Myocyte (in vitro differentiated cells): ENCODE results near the gene HSPA12B. TPM values are rescaled to one million over a fixed set of nuclear protein-coding genes. Genes with fewer than 3 reads are reported as not detected.

ENCODE experiments used
- total RNA-seq: library from RNA; depleted of rRNA; stranded (reverse); fragments of >200 nt; gene quantifications from 2 replicates; pipeline ENCODE4 v1.2.3, GENCODE V29; 2014

HSPA12B gene
- total RNA-seq, 1 donor from 2014 or later, result not detected

Other genes starting within 250 kb of the HSPA12B start
- gene GFRA4, start 69.3 kb upstream of the HSPA12B start, total RNA-seq, result not detected in 2 replicates
- 0.62 and 0.72 TPM in 2 replicates for gene ADAM33, start 50.7 kb upstream of the HSPA12B start, total RNA-seq
- gene SIGLEC1, start 20.1 kb upstream of the HSPA12B start, total RNA-seq, result 0.53 and 1.3 TPM in 2 replicates
- 40.8 and 42.4 TPM in 2 replicates for gene ADISSP, start 35.1 kb downstream of the HSPA12B start, total RNA-seq
- 0.11 TPM in 1 of 2 replicates, not detected in the other for gene SPEF1, start 48.8 kb downstream of the HSPA12B start, total RNA-seq
- 86.0 and 88.2 TPM in 2 replicates for gene CENPB, start 54.1 kb downstream of the HSPA12B start, total RNA-seq
- gene CDC25B, start 63.6 kb downstream of the HSPA12B start, total RNA-seq, result 127 and 211 TPM in 2 replicates
- gene AP5S1, start 87.9 kb downstream of the HSPA12B start, total RNA-seq, result 23.8 and 24.6 TPM in 2 replicates
- 21.3 and 26.7 TPM in 2 replicates for gene MAVS, start 114.1 kb downstream of the HSPA12B start, total RNA-seq
- gene PANK2, start 156.7 kb downstream of the HSPA12B start, total RNA-seq, result 31.6 and 37.7 TPM in 2 replicates